ENCODE data around the gene CTNNA3.

Gene CTNNA3

DNA sequence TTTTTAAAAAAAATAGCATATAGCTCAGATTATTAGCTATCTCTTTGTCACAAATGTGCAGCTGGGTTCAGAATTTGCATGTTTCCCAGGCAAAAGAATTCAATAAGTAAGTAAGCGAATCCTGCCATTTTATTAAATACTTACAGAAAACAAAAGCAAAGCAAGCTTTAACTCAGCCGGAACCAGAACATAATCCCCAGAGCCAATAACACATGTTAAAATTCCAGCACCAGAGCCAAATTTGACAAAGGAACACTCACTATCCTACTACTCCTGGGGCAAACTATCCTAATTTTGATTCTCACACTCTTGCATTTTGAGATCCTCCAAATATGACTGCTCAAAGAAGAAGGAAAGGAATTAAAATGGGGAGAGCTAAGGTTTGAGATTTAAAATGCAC is 737.5 kb downstream of the CTNNA3 start:
- no peaks in the 10 kb centered on the region for H3K4me1 ChIP-seq (ENCODE audit: control insufficient read depth, insufficient read depth, low read length)
- no peaks in the 10 kb centered on the region for H3K9me3 ChIP-seq (ENCODE audit: control insufficient read depth, low read length)
- H3K27me3 ChIP-seq (ENCODE audit: control insufficient read depth, insufficient read depth, low read length): no peaks in the 10 kb centered on the region
- no peak overlapping the region for H3K4me3 ChIP-seq (ENCODE audit: low read length)
- no peaks in the 10 kb centered on the region for H3K36me3 ChIP-seq (ENCODE audit: control insufficient read depth, insufficient read depth, low read length)
- no peak overlapping the region for H3K9ac ChIP-seq (ENCODE audit: low read length)

DNA sequence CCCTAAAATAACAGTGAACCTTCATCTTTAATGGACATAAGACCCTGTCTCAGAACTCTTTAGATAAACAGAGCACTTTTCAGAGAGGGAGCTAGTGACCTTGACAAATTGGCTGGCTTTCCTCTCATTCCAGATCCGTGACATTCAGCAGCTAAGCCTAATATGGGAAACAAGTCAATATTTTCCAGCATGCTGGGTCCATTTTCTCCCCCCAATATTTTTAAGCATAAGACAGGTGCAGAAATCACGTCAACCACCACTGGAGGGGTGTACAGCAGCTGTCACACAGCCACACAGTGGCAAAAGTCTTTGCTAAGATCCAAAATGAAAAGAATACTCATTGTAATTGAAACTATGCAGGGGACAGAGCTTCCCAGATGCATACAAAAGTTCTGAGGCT is 744.1 kb downstream of the CTNNA3 start:
- Histone ChIP-seq H3K36me3 (ENCODE audit: control insufficient read depth, insufficient read depth, low read length) (no peaks in the 10 kb centered on the region), H3K4me1 (ENCODE audit: control insufficient read depth, insufficient read depth, low read length) (no peaks in the 10 kb centered on the region), H3K27me3 (ENCODE audit: control insufficient read depth, insufficient read depth, low read length) (no peaks in the 10 kb centered on the region), H3K9me3 (ENCODE audit: control insufficient read depth, low read length) (no peaks in the 10 kb centered on the region), H3K4me3 (ENCODE audit: low read length) (no peak overlapping the region), H3K9ac (ENCODE audit: low read length) (no peak overlapping the region)

DNA sequence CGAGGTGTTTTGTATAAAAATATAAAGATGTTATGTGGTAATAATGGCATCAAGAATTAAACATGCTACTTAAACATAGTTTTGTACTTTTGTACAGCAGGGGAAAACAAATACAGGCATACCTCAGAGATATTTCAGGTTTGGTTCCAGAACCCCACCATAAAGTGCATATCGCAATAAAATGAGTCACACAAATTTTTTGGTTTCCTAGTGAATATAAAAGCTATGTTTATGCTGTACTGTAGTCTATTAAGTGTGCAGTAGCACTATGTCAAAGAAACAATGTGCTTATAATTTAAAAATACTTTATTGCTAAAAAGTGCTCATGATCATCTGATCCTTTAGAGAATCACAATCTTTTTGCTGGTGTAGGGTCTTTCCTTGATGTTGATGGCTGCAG is 752.4 kb downstream of the CTNNA3 start:
- Histone ChIP-seq H3K4me1 (ENCODE audit: control insufficient read depth, insufficient read depth, low read length) (no peaks in the 10 kb centered on the region), H3K4me3 (ENCODE audit: low read length) (no peak overlapping the region), H3K9me3 (ENCODE audit: control insufficient read depth, low read length) (no peaks in the 10 kb centered on the region), H3K27me3 (ENCODE audit: control insufficient read depth, insufficient read depth, low read length) (no peaks in the 10 kb centered on the region), H3K36me3 (ENCODE audit: control insufficient read depth, insufficient read depth, low read length) (no peaks in the 10 kb centered on the region), H3K9ac (ENCODE audit: low read length) (no peak overlapping the region)

DNA sequence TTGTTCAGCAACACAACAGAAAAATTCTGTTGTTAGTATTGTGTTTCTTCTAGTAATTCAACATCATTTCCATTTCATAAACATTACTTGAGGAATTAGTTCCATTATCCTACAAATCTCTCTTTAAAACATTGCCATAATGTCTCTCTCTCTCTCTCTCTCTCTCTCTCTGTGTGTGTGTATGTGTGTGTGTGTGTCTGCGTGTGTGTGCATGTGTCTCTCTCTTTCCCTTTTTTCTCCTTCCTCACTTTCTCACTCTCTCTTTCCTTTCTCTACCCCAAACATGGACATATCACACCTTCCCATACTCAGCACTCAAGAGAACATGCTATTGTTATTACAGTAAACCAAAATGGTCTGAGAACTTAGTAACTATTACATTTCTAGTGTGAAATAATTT is 753.6 kb downstream of the CTNNA3 start:
- Histone ChIP-seq H3K9ac (ENCODE audit: low read length) (no peak overlapping the region), H3K36me3 (ENCODE audit: control insufficient read depth, insufficient read depth, low read length) (no peaks in the 10 kb centered on the region), H3K4me3 (ENCODE audit: low read length) (no peak overlapping the region)

DNA sequence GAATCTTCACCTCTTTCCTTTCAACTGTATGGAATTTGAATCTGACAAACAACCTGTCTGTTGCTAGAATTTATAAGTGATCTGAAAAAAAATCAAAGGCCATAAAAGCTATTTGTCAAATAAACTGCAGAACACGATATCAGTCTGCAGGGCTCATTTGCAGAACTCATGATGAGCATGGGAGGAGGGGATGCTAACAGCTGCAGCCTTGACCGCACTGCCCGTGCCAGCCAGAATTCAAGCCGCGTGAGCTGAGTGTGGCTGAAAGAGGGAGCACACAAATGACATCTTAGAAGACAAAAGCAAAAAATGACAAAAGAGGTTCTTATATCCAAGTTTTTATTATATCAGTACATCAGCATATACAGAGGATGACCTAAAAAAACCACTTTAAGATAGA is 754.5 kb downstream of the CTNNA3 start:
- Histone ChIP-seq H3K9ac (ENCODE audit: low read length) (no peak overlapping the region), H3K27me3 (ENCODE audit: control insufficient read depth, insufficient read depth, low read length) (no peaks in the 10 kb centered on the region), H3K36me3 (ENCODE audit: control insufficient read depth, insufficient read depth, low read length) (no peaks in the 10 kb centered on the region), H3K9me3 (ENCODE audit: control insufficient read depth, low read length) (no peaks in the 10 kb centered on the region), H3K4me1 (ENCODE audit: control insufficient read depth, insufficient read depth, low read length) (no peaks in the 10 kb centered on the region), H3K4me3 (ENCODE audit: low read length) (no peak overlapping the region)

More for the DNA sequence above, 753.6 kb downstream of the CTNNA3 start:
- Histone ChIP-seq H3K27me3 (ENCODE audit: control insufficient read depth, insufficient read depth, low read length) (no peaks in the 10 kb centered on the region), H3K9me3 (ENCODE audit: control insufficient read depth, low read length) (no peaks in the 10 kb centered on the region), H3K4me1 (ENCODE audit: control insufficient read depth, insufficient read depth, low read length) (no peaks in the 10 kb centered on the region)

DNA sequence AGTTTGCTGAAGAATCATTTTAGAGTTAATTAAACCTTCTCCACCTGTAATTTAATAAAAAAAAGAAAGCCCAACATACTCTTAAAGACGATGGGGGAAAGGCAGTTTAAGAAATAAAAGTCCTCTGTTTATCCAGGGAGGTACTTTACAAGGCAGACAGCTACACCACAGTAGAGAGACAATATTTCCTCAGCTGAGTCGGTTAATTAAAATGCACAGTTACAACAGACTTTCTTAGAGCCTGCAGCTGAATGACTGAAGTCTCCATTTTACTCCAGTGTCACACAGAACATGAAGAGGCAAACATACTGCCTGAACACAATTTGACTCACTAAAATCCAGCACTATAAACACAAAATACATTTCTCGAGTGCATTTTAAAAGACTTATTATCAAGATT is 755.0 kb downstream of the CTNNA3 start:
- no peak overlapping the region for H3K4me3 ChIP-seq (ENCODE audit: low read length)
- H3K36me3 ChIP-seq (ENCODE audit: control insufficient read depth, insufficient read depth, low read length): no peaks in the 10 kb centered on the region
- no peaks in the 10 kb centered on the region for H3K4me1 ChIP-seq (ENCODE audit: control insufficient read depth, insufficient read depth, low read length)
- H3K9me3 ChIP-seq (ENCODE audit: control insufficient read depth, low read length): no peaks in the 10 kb centered on the region
- no peak overlapping the region for H3K9ac ChIP-seq (ENCODE audit: low read length)
- H3K27me3 ChIP-seq (ENCODE audit: control insufficient read depth, insufficient read depth, low read length): no peaks in the 10 kb centered on the region

DNA sequence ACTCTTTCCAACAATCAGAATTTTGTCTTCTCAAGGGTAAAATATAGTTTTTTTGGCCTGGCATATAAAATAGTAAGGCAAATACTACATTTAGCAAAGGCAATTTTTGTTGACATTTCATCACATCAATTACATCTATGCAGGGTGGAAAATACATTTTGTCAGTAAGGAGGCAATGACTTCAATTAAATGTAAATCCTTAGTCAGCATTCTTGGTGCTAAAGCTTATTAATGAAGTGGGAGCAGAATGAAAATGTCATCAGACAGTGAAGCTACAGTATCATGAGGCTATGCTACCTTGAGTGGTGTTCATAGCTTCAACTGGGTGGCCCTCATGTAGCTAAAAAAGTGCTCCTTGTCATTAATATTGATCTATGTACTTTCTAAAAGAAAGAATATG is 761.3 kb downstream of the CTNNA3 start:
- no peaks in the 10 kb centered on the region for H3K36me3 ChIP-seq (ENCODE audit: control insufficient read depth, insufficient read depth, low read length)
- no peaks in the 10 kb centered on the region for H3K4me1 ChIP-seq (ENCODE audit: control insufficient read depth, insufficient read depth, low read length)
- H3K4me3 ChIP-seq (ENCODE audit: low read length): no peak overlapping the region
- no peaks in the 10 kb centered on the region for H3K27me3 ChIP-seq (ENCODE audit: control insufficient read depth, insufficient read depth, low read length)
- H3K9ac ChIP-seq (ENCODE audit: low read length): no peak overlapping the region
- no peaks in the 10 kb centered on the region for H3K9me3 ChIP-seq (ENCODE audit: control insufficient read depth, low read length)

DNA sequence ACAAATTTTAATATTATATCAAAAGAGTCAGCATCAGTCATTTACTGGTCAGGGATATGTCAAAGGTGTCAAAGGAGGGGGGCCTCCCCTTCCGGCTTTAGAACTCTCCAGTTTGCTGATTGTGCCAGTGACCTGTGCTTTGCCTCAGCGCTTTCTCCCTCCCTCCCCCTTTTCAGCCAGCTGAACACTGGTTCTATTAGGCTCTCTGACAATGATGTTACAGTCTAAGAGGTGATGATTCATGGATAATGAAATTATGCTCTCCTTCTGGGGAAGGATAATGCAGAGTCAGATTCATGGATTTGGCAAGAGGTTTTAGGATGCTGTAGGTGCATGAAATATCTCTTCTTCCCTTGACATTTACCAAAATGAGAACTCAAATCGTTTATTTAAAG is 764.0 kb downstream of the CTNNA3 start:
- Histone ChIP-seq H3K4me1 (ENCODE audit: control insufficient read depth, insufficient read depth, low read length) (no peaks in the 10 kb centered on the region), H3K9ac (ENCODE audit: low read length) (no peak overlapping the region)

DNA sequence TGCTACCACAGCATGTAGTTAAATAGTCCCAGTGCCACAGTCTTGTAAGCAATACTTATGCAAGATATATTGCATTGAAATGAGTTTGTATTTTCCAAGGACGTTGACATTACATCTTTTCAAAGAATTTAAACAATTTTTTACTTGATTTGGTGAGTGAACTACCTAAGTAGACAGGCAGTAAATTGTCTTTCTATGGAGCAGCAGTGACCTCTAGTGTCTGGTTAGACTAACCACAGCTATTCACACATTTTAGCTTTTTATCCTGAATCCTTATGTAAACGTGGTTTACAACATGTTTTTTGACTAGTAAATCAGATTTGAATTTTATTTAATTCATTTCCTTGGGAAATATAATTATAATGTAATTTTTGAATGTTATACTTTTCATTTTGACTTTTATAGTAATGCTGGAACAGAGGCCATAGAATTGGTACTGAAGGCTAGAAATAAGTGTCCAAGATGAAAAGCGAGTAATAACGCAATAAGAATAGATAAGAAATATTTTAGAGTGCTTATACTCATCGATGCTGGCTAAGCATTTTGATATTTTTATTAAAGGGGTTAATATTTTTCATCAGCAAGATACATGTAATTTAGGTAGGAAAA is 764.6 kb downstream of the CTNNA3 start:
- Histone ChIP-seq H3K9ac (ENCODE audit: low read length) (no peak overlapping the region), H3K36me3 (ENCODE audit: control insufficient read depth, insufficient read depth, low read length) (no peaks in the 10 kb centered on the region)

More for the DNA sequence above, 764.0 kb downstream of the CTNNA3 start:
- Histone ChIP-seq H3K9me3 (ENCODE audit: control insufficient read depth, low read length) (no peaks in the 10 kb centered on the region), H3K4me3 (ENCODE audit: low read length) (no peak overlapping the region), H3K27me3 (ENCODE audit: control insufficient read depth, insufficient read depth, low read length) (peaks cover 17% of the 10 kb centered on the region), H3K36me3 (ENCODE audit: control insufficient read depth, insufficient read depth, low read length) (no peaks in the 10 kb centered on the region)

DNA sequence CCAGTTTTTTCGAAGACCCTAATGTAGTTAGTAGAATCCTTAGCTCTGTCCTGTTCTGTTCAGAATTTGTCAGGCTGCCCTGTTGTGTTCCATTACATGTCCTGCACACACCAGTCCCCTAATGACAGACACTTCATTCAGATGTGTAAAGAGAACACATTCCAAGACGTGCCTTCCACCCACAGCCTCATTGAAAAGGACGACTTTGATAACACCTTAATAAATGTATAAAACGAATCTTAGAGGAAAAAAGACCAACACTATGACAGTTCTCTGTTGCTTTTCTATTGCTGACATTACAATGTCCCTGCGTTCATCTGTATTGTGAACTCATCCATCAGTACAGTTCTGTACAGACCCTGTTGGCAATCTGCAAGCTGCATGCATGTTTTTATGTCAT is 766.6 kb downstream of the CTNNA3 start:
- H3K9ac ChIP-seq (ENCODE audit: low read length): no peak overlapping the region

More for the DNA sequence above, 764.6 kb downstream of the CTNNA3 start:
- no peaks in the 10 kb centered on the region for H3K9me3 ChIP-seq (ENCODE audit: control insufficient read depth, low read length)
- no peaks in the 10 kb centered on the region for H3K4me1 ChIP-seq (ENCODE audit: control insufficient read depth, insufficient read depth, low read length)
- H3K27me3 ChIP-seq (ENCODE audit: control insufficient read depth, insufficient read depth, low read length): peaks cover 19% of the 10 kb centered on the region
- no peak overlapping the region for H3K4me3 ChIP-seq (ENCODE audit: low read length)

DNA sequence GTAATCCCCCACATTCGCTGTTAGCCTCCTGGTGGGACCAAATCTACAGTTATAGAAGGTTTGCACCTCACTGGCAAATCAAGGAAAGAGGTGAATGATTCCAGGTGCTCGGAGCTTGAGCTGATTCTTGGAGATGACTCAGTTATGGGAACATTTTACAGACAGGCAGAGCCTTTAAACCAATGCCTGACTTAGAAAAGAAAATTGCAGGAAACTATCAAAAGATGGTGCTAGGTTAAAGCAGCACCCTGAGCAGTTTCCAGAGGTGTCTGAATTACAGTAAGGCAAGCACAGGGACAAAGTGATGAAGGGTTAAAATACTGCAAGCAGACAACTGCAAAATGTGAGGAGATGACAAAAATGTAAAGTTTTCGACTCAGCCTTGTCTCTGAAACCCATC is 767.2 kb downstream of the CTNNA3 start:
- H3K9me3 ChIP-seq (ENCODE audit: control insufficient read depth, low read length): no peaks in the 10 kb centered on the region
- H3K4me3 ChIP-seq (ENCODE audit: low read length): no peak overlapping the region
- no peak overlapping the region for H3K9ac ChIP-seq (ENCODE audit: low read length)
- H3K36me3 ChIP-seq (ENCODE audit: control insufficient read depth, insufficient read depth, low read length): no peaks in the 10 kb centered on the region
- H3K27me3 ChIP-seq (ENCODE audit: control insufficient read depth, insufficient read depth, low read length): peaks cover 19% of the 10 kb centered on the region
- H3K4me1 ChIP-seq (ENCODE audit: control insufficient read depth, insufficient read depth, low read length): no peaks in the 10 kb centered on the region

More for the DNA sequence above, 766.6 kb downstream of the CTNNA3 start:
- Histone ChIP-seq H3K4me3 (ENCODE audit: low read length) (no peak overlapping the region), H3K9me3 (ENCODE audit: control insufficient read depth, low read length) (no peaks in the 10 kb centered on the region), H3K27me3 (ENCODE audit: control insufficient read depth, insufficient read depth, low read length) (peaks cover 19% of the 10 kb centered on the region), H3K4me1 (ENCODE audit: control insufficient read depth, insufficient read depth, low read length) (no peaks in the 10 kb centered on the region), H3K36me3 (ENCODE audit: control insufficient read depth, insufficient read depth, low read length) (no peaks in the 10 kb centered on the region)

DNA sequence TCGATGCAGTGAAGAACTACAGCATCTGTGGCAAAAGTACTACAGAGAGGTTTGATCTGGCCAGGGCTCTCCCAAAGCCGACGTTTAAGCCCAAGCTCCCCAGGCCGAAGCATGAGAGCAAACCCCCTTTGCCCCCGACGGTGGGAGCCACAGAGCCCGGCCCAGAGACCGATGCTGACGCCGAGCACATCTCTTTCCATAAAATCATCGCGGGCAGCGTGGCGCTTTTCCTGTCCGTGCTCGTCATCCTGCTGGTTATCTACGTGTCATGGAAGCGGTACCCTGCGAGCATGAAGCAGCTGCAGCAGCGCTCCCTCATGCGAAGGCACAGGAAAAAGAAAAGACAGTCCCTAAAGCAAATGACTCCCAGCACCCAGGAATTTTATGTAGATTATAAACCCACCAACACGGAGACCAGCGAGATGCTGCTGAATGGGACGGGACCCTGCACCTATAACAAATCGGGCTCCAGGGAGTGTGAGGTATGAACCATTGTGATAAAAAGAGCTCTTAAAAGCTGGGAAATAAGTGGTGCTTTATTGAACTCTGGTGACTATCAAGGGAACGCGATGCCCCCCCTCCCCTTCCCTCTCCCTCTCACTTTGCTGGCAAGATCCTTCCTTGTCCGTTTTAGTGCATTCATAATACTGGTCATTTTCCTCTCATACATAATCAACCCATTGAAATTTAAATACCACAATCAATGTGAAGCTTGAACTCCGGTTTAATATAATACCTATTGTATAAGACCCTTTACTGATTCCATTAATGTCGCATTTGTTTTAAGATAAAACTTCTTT is 767.8 kb downstream of the CTNNA3 start:
- Histone ChIP-seq H3K27me3 (ENCODE audit: control insufficient read depth, insufficient read depth, low read length) (peaks cover 19% of the 10 kb centered on the region), H3K4me3 (ENCODE audit: low read length) (no peak overlapping the region), H3K9ac (ENCODE audit: low read length) (no peak overlapping the region)

More for the DNA sequence above, 767.8 kb downstream of the CTNNA3 start:
- Histone ChIP-seq H3K9me3 (ENCODE audit: control insufficient read depth, low read length) (no peaks in the 10 kb centered on the region), H3K36me3 (ENCODE audit: control insufficient read depth, insufficient read depth, low read length) (no peaks in the 10 kb centered on the region), H3K4me1 (ENCODE audit: control insufficient read depth, insufficient read depth, low read length) (no peaks in the 10 kb centered on the region)
